Glutamatergic neuron (in vitro differentiated cells): Measurements from ENCODE around the gene LRRC61. TPM values are rescaled to one million over a fixed set of nuclear protein-coding genes. Genes with fewer than 3 reads are reported as not detected.
A peak's percentile ranks its signal among the peaks of the same experiment; 100 is the strongest.

Source experiments
- DNase-seq: peaks from one replicate; pipeline ENCODE4 v3.0.0; 2022
- H3K27ac Mint-ChIP-seq: one replicate; pipeline ENCODE4 v1.8.0; 2020; ENCODE audit warnings: mild to moderate bottlenecking, mixed read lengths, inconsistent platforms; ENCODE audit not compliant: unreplicated experiment
- H3K27me3 Mint-ChIP-seq: one replicate; pipeline ENCODE4 v1.8.0; 2020; ENCODE audit warnings: mild to moderate bottlenecking, moderate library complexity, mixed read lengths, inconsistent platforms; ENCODE audit not compliant: unreplicated experiment
- H3K36me3 Mint-ChIP-seq: one replicate; pipeline ENCODE4 v1.8.0; 2020; ENCODE audit warnings: mild to moderate bottlenecking, mixed read lengths, inconsistent platforms; ENCODE audit not compliant: unreplicated experiment
- H3K4me1 Mint-ChIP-seq: one replicate; pipeline ENCODE4 v1.8.0; 2020; ENCODE audit warnings: mild to moderate bottlenecking, low read depth, mixed read lengths, inconsistent platforms; ENCODE audit not compliant: unreplicated experiment
- H3K4me3 Mint-ChIP-seq: one replicate; pipeline ENCODE4 v1.8.0; 2020; ENCODE audit warnings: mild to moderate bottlenecking, mixed read lengths, inconsistent platforms; ENCODE audit not compliant: unreplicated experiment
- H3K9me3 Mint-ChIP-seq: one replicate; pipeline ENCODE4 v1.8.0; 2020; ENCODE audit warnings: mild to moderate bottlenecking, moderate library complexity, mixed read lengths, inconsistent platforms; ENCODE audit not compliant: unreplicated experiment
- CTCF ChIP-seq: fragments of 200-600 bp; sonication (generic); IDR thresholded peaks from one replicate; pipeline ENCODE4 v1.5.0; 2021; ENCODE audit not compliant: partially characterized antibody, unreplicated experiment
- total RNA-seq: library from RNA; stranded (reverse); fragmentation: NEBNext Ultra II Directional; extraction: Animal tissue kit (Norgen Biotek cat#: 25700); gene quantifications from one replicate; pipeline ENCODE4 v1.2.1, GENCODE V29; 2021; ENCODE audit not compliant: unreplicated experiment

Gene LRRC61
- total RNA-seq, 1 donor from 2014 or later: 10.2 TPM

- peaks cover 5% of the 10 kb centered on the region for H3K36me3 Mint-ChIP-seq
- H3K9me3 Mint-ChIP-seq: peaks cover 2% of the 10 kb centered on the region
- H3K27me3 Mint-ChIP-seq: peaks cover 23% of the 10 kb centered on the region
- peak within 1 kb of the TSS; percentile 79 for H3K4me3 Mint-ChIP-seq
- TF ChIP-seq CTCF: no peak
- H3K4me1 Mint-ChIP-seq: peaks cover 9% of the 10 kb centered on the region
- no peak within 1 kb of the TSS for H3K27ac Mint-ChIP-seq
- DNase-seq: peak; percentile 63
Measured at GRCh38 chr7:150341263-150342120, 18.3 kb downstream of the LRRC61 start, which contains the start of gene RARRES2. TSS of gene RARRES2 (minus strand) at chr7:150341629. CDS start at chr7:150340609, 1,020 bp downstream.

- Mint-ChIP-seq H3K4me3 (peak overlapping the region; percentile 13), H3K27me3 (peaks cover 23% of the 10 kb centered on the region), H3K36me3 (peaks cover 5% of the 10 kb centered on the region), H3K27ac (no peak overlapping the region), H3K9me3 (peaks cover 3% of the 10 kb centered on the region), H3K4me1 (peaks cover 8% of the 10 kb centered on the region)
- DNase-seq: no peak
- TF ChIP-seq CTCF: no peak
Measured at GRCh38 chr7:150342121-150342408, 18.9 kb downstream of the LRRC61 start.

GRCh38 chr7:150343225-150343624 is 20.1 kb downstream of the LRRC61 start:
- H3K4me1 Mint-ChIP-seq: no peaks in the 10 kb centered on the region
- H3K4me3 Mint-ChIP-seq: no peak overlapping the region
- peaks cover 5% of the 10 kb centered on the region for H3K36me3 Mint-ChIP-seq

GRCh38 chr7:150344299-150344698 is 21.1 kb downstream of the LRRC61 start:
- Mint-ChIP-seq H3K27ac (no peak overlapping the region), H3K27me3 (peaks cover 15% of the 10 kb centered on the region), H3K4me1 (no peaks in the 10 kb centered on the region), H3K4me3 (no peak overlapping the region), H3K36me3 (peaks cover 5% of the 10 kb centered on the region), H3K9me3 (peaks cover 3% of the 10 kb centered on the region)
- no peak for DNase-seq
- TF ChIP-seq CTCF: no peak

More at GRCh38 chr7:150343225-150343624, 20.1 kb downstream of the LRRC61 start:
- no peak overlapping the region for H3K27ac Mint-ChIP-seq
- H3K27me3 Mint-ChIP-seq: peaks cover 17% of the 10 kb centered on the region
- no peak for TF ChIP-seq CTCF
- peaks cover 3% of the 10 kb centered on the region for H3K9me3 Mint-ChIP-seq
- no peak for DNase-seq

- H3K36me3 Mint-ChIP-seq: peaks cover 5% of the 10 kb centered on the region
Measured at GRCh38 chr7:150345012-150345411, 21.9 kb downstream of the LRRC61 start.

More at GRCh38 chr7:150345012-150345411, 21.9 kb downstream of the LRRC61 start:
- no peak overlapping the region for H3K27ac Mint-ChIP-seq
- no peak for TF ChIP-seq CTCF
- H3K4me3 Mint-ChIP-seq: no peak overlapping the region
- peaks cover 3% of the 10 kb centered on the region for H3K9me3 Mint-ChIP-seq
- no peak for DNase-seq
- H3K27me3 Mint-ChIP-seq: peaks cover 14% of the 10 kb centered on the region
- H3K4me1 Mint-ChIP-seq: no peaks in the 10 kb centered on the region
